Heart left ventricle (tissue), 16 donors: ENCODE data around the gene PRR23E. TPM values are rescaled to one million over a fixed set of nuclear protein-coding genes. Genes with fewer than 3 reads are reported as not detected.

ENCODE experiments used
- ATAC-seq, 4 donors: fragments of 200-7000 bp; cut with Tn5 transposase; one replicate each; pipeline ENCODE4 v1.9.1; 2020 to 2022; ENCODE audit warnings: moderate library complexity in 4 of 4, mild to moderate bottlenecking in 3 of 4, moderate number of reproducible peaks in 1 of 4
- DNase-seq, 5 donors: peaks; one replicate each; pipeline ENCODE4 v3.0.0-alpha.2; 2020
- H3K27ac ChIP-seq, 12 donors: fragments of 200-600 bp; sonication (generic) in 4 of 12; one replicate each; pipeline versions ENCODE4 v1.5.0 to v1.8.0; 2016 to 2022; ENCODE audit warnings: mild to moderate bottlenecking in 2 of 12
- H3K27me3 ChIP-seq, 9 donors: fragments of 200-600 bp; sonication (generic) in 2 of 9; one replicate each; pipeline versions ENCODE4 v1.5.1 to v1.8.0; 2016 to 2022; ENCODE audit warnings: mild to moderate bottlenecking in 3 of 9
- H3K36me3 ChIP-seq, 9 donors: fragments of 200-600 bp; sonication (generic) in 2 of 9; one replicate each; pipeline versions ENCODE4 v1.5.0 to v1.8.0; 2018 to 2022; ENCODE audit warnings: mild to moderate bottlenecking in 2 of 9
- H3K4me1 ChIP-seq, 12 donors: fragments of 200-600 bp; sonication (generic) in 4 of 12; one replicate each; pipeline versions ENCODE4 v1.5.0 to v1.8.0; 2016 to 2022; ENCODE audit warnings: mild to moderate bottlenecking in 3 of 12
- H3K4me3 ChIP-seq, 12 donors: fragments of 200-600 bp; sonication (generic) in 4 of 12; one replicate each; pipeline versions ENCODE4 v1.5.0 to v1.8.0; 2017 to 2022; ENCODE audit warnings: mild to moderate bottlenecking in 9 of 12, moderate library complexity in 4 of 12
- H3K9me3 ChIP-seq, 12 donors: fragments of 200-600 bp; sonication (generic) in 4 of 12; one replicate each; pipeline versions ENCODE4 v1.5.0 to v1.8.0; 2016 to 2022; ENCODE audit warnings: mild to moderate bottlenecking in 1 of 12
- CTCF ChIP-seq, 12 donors: fragments of 200-600 bp; sonication (generic) in 4 of 12; IDR thresholded peaks; one replicate each; pipeline versions ENCODE4 v1.5.0 to v1.8.0; 2018 to 2022; ENCODE audit warnings: antibody characterized with exemption in 12 of 12, mild to moderate bottlenecking in 5 of 12
- POLR2A ChIP-seq, 2 donors: fragments of 450-650 bp; IDR thresholded peaks; one replicate each; pipeline ENCODE4 v1.6.1; 2017; ENCODE audit warnings: antibody characterized with exemption in 2 of 2, mild to moderate bottlenecking in 2 of 2, moderate library complexity in 2 of 2
- WGBS, 4 donors: extraction: QIAGEN DNeasy Blood & Tissue Kit in 2 of 4; methylation state at CpG; one replicate each; pipeline versions ENCODE4 v1.1.5 to v1.1.7; 2013 to 2018; 5-methylcytosine and 5-hydroxymethylcytosine counted together
- intact Hi-C, 10 donors: fragments of 100-400 bp; cut with DNase I; formaldehyde crosslinking; loops; one replicate each; pipeline versions ENCODE4 v1.11.1 to v1.14.2; 2022
- long read RNA-seq, 3 donors: library from polyadenylated mRNA; unstranded; transcript quantifications; one replicate each; pipeline ENCODE4 v2.0.0, GENCODE V29; 2020 to 2021
- polyA plus RNA-seq, 2 donors: library from polyadenylated mRNA; stranded (reverse); fragments of 200-250 nt; gene quantifications; one replicate each; pipeline ENCODE4 v1.2.3, GENCODE V29; 2013
- total RNA-seq, 9 donors: library from RNA; depleted of rRNA in 2 of 9; stranded (reverse); fragments of >200 nt in 2 of 9; fragmentation: NEBNext Ultra II Directional in 3 of 9; extraction: Animal tissue kit (Norgen Biotek cat#: 25700) in 3 of 9; gene quantifications; one replicate each; pipeline versions ENCODE4 v1.1.0 to v1.2.4, GENCODE V29; 2016 to 2023
- donor health status: ischemic (EF 13 %, LVEDD 7.1; RV severe dilation, severe dysfunction).
- donor health status: healthy with polysubstance abuse.
- donor health status: DM: no; HTN: yes; CAD: no.
- donor health status: DM: no; HTN: no; CAD: no.
- donor health status: ischemic (EF 25% LVEDD 6.9; RV normal size, moderate dysfunction).
- donor health status: ischemic (EF 25% LVEDD 5.7; RV mildly dilated, moderate dysfunction).
- donor health status: healthy.
- donor health status: DM: yes; HTN: yes; CAD: no.
- donor health status: ischemic (EF 35%, LVEDD 5.7; RV mildly dilated, moderate dysfunction).
- donor health status: nonischemic (EF 11% LVEDD 7.7; RV severe dilation, severe dysfunction).
- donor health status: DM: yes; HTN: yes; CAD: no.
- donor health status: PGD.
- donor health status: ischemic (EF 29% LVEDD 5.4; RV normal size, mild dysfunction).
- donor health status: nonischemic (EF 23%, LVEDD 6.1; RV moderate dilation, normal function).

PRR23E gene, protein sequence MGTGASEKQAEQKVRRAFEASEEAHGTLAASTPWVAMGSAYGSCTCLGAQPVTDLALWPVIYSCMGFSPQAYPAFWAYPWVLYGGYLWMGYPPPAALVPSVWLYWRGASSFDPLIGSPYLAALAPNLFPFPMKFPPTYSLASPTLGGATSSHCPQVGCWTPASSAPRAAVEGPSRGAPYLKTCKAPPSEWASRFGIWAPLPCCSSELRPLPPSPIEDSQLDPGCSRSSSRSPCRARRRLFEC
- total RNA-seq (not detected), polyA plus RNA-seq (not detected)
- long read RNA-seq, donor 1 = 0 reads
- long read RNA-seq, donor 2 = 0 reads
- long read RNA-seq, donor 3 = 0 reads

DNA sequence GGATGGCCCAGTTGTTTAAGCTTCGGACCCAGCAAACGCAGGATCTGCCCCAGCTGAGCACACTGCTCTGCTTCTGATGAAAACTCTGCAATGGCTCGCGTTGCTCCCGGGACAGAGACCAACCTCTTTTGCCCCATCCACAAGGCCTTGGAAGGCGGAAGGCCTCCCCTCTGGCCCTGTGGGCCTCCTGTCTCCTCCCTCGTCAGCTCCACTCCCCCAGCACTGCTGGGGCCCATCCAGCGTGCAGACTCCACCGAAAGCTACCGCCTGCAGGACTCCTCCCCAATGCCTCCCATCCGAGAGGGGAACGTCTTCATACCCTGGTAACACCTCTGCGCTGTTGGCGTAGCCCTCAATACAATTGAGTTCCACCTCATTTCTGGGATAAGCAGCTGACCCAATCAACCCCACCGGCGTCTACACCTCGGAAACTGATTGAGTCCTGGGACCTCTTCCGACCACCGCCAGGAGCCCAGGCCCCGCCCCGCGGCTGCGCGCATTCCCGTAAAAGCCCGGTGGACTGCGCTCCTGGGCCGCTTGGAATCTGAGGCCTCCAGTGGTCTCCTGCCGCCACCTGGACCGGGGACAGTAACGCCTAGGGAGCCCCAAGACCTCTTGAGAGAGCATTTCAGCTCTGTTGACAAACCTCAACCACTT, at the start of gene PRR23E:
Gene PRR23E (plus strand): TSS at position 556 of the 657 bp plus-strand sequence. CDS start 3,555 bp downstream, outside the sequence.
- H3K27ac ChIP-seq = no peak within 1 kb of the TSS
- no peaks in the 10 kb centered on the region for H3K36me3 ChIP-seq
- intact Hi-C loops = no loop called here
- ATAC-seq (no peak), DNase-seq (no peak)
- peaks cover 0 to 10% (median 0%) of the 10 kb centered on the region in 9 donors for H3K27me3 ChIP-seq
- WGBS, 4 donors = 85 to 93% (median 91%) methylated on average over 31 of the region's 31 CpGs
- H3K4me1 ChIP-seq = no peaks in the 10 kb centered on the region
- peaks cover 0 to 25% (median 2%) of the 10 kb centered on the region in 12 donors for H3K9me3 ChIP-seq
- TF ChIP-seq POLR2A (IDR thresholded peaks at IDR 0.05) (no peak), CTCF (IDR thresholded peaks at IDR 0.05) (no peak)
- H3K4me3 ChIP-seq = no peak within 1 kb of the TSS

GRCh38 chr3:127143172-127143571, 49.8 kb upstream of the PRR23E start:
- Histone ChIP-seq H3K4me3 (no peak overlapping the region), H3K36me3 (no peaks in the 10 kb centered on the region), H3K27me3 (no peaks in the 10 kb centered on the region), H3K4me1 (peaks cover 0 to 11% (median 0%) of the 10 kb centered on the region in 12 donors), H3K27ac (no peak overlapping the region), H3K9me3 (peaks cover 0 to 2% (median 0%) of the 10 kb centered on the region in 12 donors)
- DNase-seq (no peak), ATAC-seq (no peak)
- WGBS, 4 donors = 95 to 100% (median 99%) methylated on average over 2 of the region's 2 CpGs
- no peak for TF ChIP-seq POLR2A (IDR thresholded peaks at IDR 0.05)
- TF ChIP-seq CTCF (IDR thresholded peaks at IDR 0.05) = no peak
- intact Hi-C loops = no loop called here

GRCh38 chr3:127144631-127145030, 48.3 kb upstream of the PRR23E start:
- no peak for DNase-seq
- intact Hi-C loops = no loop called here
- Histone ChIP-seq H3K4me3 (no peak overlapping the region), H3K27ac (no peak overlapping the region), H3K36me3 (no peaks in the 10 kb centered on the region), H3K27me3 (no peaks in the 10 kb centered on the region), H3K9me3 (peaks cover 0 to 2% (median 0%) of the 10 kb centered on the region in 12 donors), H3K4me1 (peaks cover 0 to 5% (median 0%) of the 10 kb centered on the region in 12 donors)
- WGBS, 4 donors = 84 to 91% (median 85%) methylated on average over 6 of the region's 6 CpGs
- no peak for ATAC-seq
- TF ChIP-seq POLR2A (IDR thresholded peaks at IDR 0.05) = no peak
- no peak for TF ChIP-seq CTCF (IDR thresholded peaks at IDR 0.05)

- DNase-seq (no peak), ATAC-seq (no peak)
- H3K9me3 ChIP-seq = peaks cover 0 to 2% (median 0%) of the 10 kb centered on the region in 12 donors
- TF ChIP-seq POLR2A (IDR thresholded peaks at IDR 0.05) (no peak), CTCF (IDR thresholded peaks at IDR 0.05) (no peak)
- intact Hi-C loops = no loop called here
- H3K4me1 ChIP-seq = peaks cover 0 to under 1% (median 0%) of the 10 kb centered on the region in 12 donors
- no peaks in the 10 kb centered on the region for H3K36me3 ChIP-seq
- H3K4me3 ChIP-seq = no peak overlapping the region
- WGBS, 4 donors = 83 to 89% (median 88%) methylated on average over 6 of the region's 6 CpGs
- no peak overlapping the region for H3K27ac ChIP-seq
- H3K27me3 ChIP-seq = no peaks in the 10 kb centered on the region
These were observed 47.7 kb upstream of the PRR23E start for GRCh38 chr3:127145266-127145665.
